ENCODE data around the gene FAM25G. TPM values are rescaled to one million over a fixed set of nuclear protein-coding genes. Genes with fewer than 3 reads are reported as not detected.

Gene FAM25G
- total and polyA plus RNA-seq, 9 of the 15 experiments (the other 6 are each of a cell fraction or from before 2014, with no cell fraction given): not detected

DNA sequence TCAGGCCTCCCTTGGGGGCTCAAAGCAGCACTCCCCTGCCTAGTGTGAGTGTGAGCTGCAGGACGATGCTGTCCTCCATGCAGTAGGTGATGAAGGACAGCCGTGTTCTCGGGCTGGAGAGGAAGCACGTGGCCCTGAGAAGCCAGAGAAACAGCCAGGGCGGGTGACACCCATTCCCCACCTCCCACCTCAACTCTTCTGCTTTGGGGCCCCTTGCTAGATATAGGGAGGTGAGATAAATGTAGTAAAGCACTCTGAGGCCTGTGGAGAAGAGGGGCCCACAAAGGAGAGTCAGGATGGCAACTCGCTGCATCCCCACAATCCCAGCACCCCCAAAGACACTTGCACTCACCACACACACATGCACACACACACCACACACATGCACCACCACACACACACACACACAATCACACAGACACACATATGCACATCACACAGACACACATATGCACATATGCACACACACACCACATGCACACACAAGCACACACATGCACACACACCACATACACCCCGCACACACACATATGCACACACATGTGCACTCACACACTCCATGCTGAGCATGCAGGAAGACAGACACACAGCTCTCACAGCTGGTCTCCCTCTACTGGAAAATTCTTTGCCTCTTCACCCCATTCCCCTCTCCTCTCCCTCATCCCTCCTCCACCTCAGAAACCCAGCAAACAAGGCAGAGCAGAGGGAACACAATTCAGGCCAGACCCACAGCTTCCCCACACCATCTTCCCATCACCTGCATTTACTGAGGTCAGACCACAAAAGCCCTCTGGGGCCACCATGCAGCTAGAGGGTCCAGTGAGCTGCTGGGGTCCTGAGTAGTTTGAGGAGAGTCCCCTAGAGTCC is 38.1 kb downstream of the FAM25G start:
- no peaks in the 10 kb centered on the region for H3K79me2 ChIP-seq (ENCODE audit: control insufficient read depth, insufficient read depth, low read length)
- peaks cover 0 to 8% of the 10 kb centered on the region in 2 experiments; a peak in 1 of 5 replicates for H3K4me1 ChIP-seq (replicated peaks in 1 of 2; ENCODE audit: control insufficient read depth in 2 of 2, insufficient read depth in 2 of 2, low read length in 2 of 2)
- ChIA-PET CTCF (ENCODE audit: low intra/inter-chr PET ratio) (no interaction called here), POLR2A (no interaction called here)
- H2AFZ ChIP-seq (ENCODE audit: low read depth, low read length): no peak overlapping the region
- DNase-seq (ENCODE audit: extremely low read depth in 1 of 4, low spot score in 3 of 4) (peak in 1 of 4 experiments; percentile 7), ATAC-seq (no peak), FAIRE-seq (no peak)
- no peaks in the 10 kb centered on the region for H3K9me1 ChIP-seq (ENCODE audit: control insufficient read depth, insufficient read depth, low read length)
- no peaks in the 10 kb centered on the region for H3K9me3 ChIP-seq (replicated peaks; ENCODE audit: control insufficient read depth, insufficient read depth, low read depth, low read length)
- intact Hi-C loops (cut with micrococcal nuclease): loop anchor here (5.0 kb wide), 1 partner anchor 91 kb away; no protein-coding TSS in a partner anchor
- no peak overlapping the region; the same call in 2 of the 3 replicates for H3K27ac ChIP-seq (ENCODE audit: extremely low read depth, low read depth, low read length)
- peaks cover 21 to 62% of the 10 kb centered on the region in 2 experiments; a peak in 4 of 5 replicates for H3K27me3 ChIP-seq (ENCODE audit: control insufficient read depth in 2 of 2, insufficient read depth in 2 of 2, low read length in 2 of 2)
- BruUV-seq (replicated peaks): no TSS peak
- H3K9ac ChIP-seq (ENCODE audit: insufficient read depth in 1 of 2, low read depth in 2 of 2, low read length in 2 of 2): peak overlapping the region in 1 of 2 experiments; percentile 57; a peak in 1 of 4 replicates
- WGBS (ENCODE audit: insufficient coverage, low coverage, missing lambda C conversion rate): 1% methylated on average over 7 of the region's 7 CpGs
- TF ChIP-seq ZNF174 (CRISPR knock-in tag; IDR thresholded peaks at IDR 0.05) (no peak), PML (IDR thresholded peaks at IDR 0.05; ENCODE audit: low read length) (no peak), ZNF263 (CRISPR knock-in tag; IDR thresholded peaks at IDR 0.05; ENCODE audit: borderline replicate concordance) (peak; percentile 52; the same call in 1 of the 2 replicates), TSC22D4 (tag; IDR thresholded peaks at IDR 0.05) (0 out of 2 replicates have a peak, but pooled peaks have one; percentile 85)
- TF ChIP-seq, protein P1, sequence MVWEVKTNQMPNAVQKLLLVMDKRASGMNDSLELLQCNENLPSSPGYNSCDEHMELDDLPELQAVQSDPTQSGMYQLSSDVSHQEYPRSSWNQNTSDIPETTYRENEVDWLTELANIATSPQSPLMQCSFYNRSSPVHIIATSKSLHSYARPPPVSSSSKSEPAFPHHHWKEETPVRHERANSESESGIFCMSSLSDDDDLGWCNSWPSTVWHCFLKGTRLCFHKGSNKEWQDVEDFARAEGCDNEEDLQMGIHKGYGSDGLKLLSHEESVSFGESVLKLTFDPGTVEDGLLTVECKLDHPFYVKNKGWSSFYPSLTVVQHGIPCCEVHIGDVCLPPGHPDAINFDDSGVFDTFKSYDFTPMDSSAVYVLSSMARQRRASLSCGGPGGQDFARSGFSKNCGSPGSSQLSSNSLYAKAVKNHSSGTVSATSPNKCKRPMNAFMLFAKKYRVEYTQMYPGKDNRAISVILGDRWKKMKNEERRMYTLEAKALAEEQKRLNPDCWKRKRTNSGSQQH (CRISPR knock-in tag; IDR thresholded peaks at IDR 0.05): peak; percentile 58; the same call in 1 of the 2 replicates
- no peak overlapping the region for H3K4me2 ChIP-seq (ENCODE audit: insufficient read depth, low read length)
- H4K20me1 ChIP-seq (replicated peaks; ENCODE audit: control insufficient read depth, insufficient read depth, low read length): no peaks in the 10 kb centered on the region; the same call in 1 of the 2 replicates
- H3K36me3 ChIP-seq (ENCODE audit: control insufficient read depth, insufficient read depth, low read length): no peaks in the 10 kb centered on the region
- in situ Hi-C loops (cut with MboI): no loop called here
- H3K4me3 ChIP-seq: no peak overlapping the region

Data from K562 (cell line).